OCI-LY7 (cell line): ENCODE data around the gene RAPGEF3. TPM values are rescaled to one million over a fixed set of nuclear protein-coding genes. Genes with fewer than 3 reads are reported as not detected.

Experiments
- BruUV-seq: library from RNA; stranded (reverse); fragments of 400-500 nt; replicated peaks from 2 replicates; lab custom pipeline; 2021; lab: Mats Ljungman, UMichigan
- CTCF ChIA-PET: fragments of 300-600 bp; sonication (Branson Sonifier 250); formaldehyde crosslinking; loops from one replicate; lab custom pipeline; 2022; ENCODE audit warnings: antibody characterized with exemption; ENCODE audit not compliant: unreplicated experiment; lab: Charles Lee
- POLR2A ChIA-PET: fragments of 300-600 bp; sonication (Branson Sonifier 250); formaldehyde crosslinking; loops from one replicate; lab custom pipeline; 2022; ENCODE audit warnings: antibody characterized with exemption; lab: Charles Lee
- DNase-seq: peaks from one replicate; pipeline ENCODE4 v3.0.0-alpha.2; 2015; ENCODE audit warnings: low spot score
- H2AFZ ChIP-seq: fragments of 200-600 bp; sonication (generic), shearing (Covaris generic); 2 replicates; pipeline ENCODE4 v1.6.1; 2014; ENCODE audit warnings: mild to moderate bottlenecking, antibody characterized with exemption, low read length, moderate library complexity
- H3K27ac ChIP-seq: fragments of 200-600 bp; sonication (generic); 2 replicates; pipeline ENCODE4 v1.5.1; 2014; ENCODE audit warnings: mixed run types, low read depth, mild to moderate bottlenecking, moderate library complexity, low read length, inconsistent platforms; ENCODE audit not compliant: poor library complexity, severe bottlenecking
- H3K36me3 ChIP-seq: fragments of 200-600 bp; sonication (generic); 2 replicates; pipeline ENCODE4 v1.6.1; 2014; ENCODE audit warnings: mild to moderate bottlenecking, antibody characterized with exemption, low read length, moderate library complexity, mixed read lengths; ENCODE audit not compliant: insufficient read depth
- H3K4me1 ChIP-seq: fragments of 200-600 bp; sonication (generic); 2 replicates; pipeline ENCODE4 v1.5.1; 2014; ENCODE audit warnings: mild to moderate bottlenecking, low read length; ENCODE audit not compliant: insufficient read depth, poor library complexity, severe bottlenecking
- H3K4me2 ChIP-seq: fragments of 200-600 bp; sonication (generic); 2 replicates; pipeline ENCODE4 v1.6.1; 2014; ENCODE audit warnings: mild to moderate bottlenecking, low read length
- H3K4me3 ChIP-seq: fragments of 200-600 bp; sonication (generic); 2 replicates; pipeline ENCODE4 v1.5.1; 2014; ENCODE audit warnings: mild to moderate bottlenecking, low read depth, low read length; ENCODE audit not compliant: poor library complexity, severe bottlenecking
- H3K79me2 ChIP-seq: fragments of 200-600 bp; sonication (generic); 2 replicates; pipeline ENCODE4 v1.6.1; 2016; ENCODE audit warnings: low read depth, mild to moderate bottlenecking, low read length, moderate library complexity, mixed read lengths; ENCODE audit not compliant: insufficient read depth
- H3K9me2 ChIP-seq: fragments of 200-600 bp; sonication (generic); 2 replicates; pipeline ENCODE4 v1.6.1; 2016; ENCODE audit warnings: mild to moderate bottlenecking, low read length, mixed read lengths; ENCODE audit not compliant: insufficient read depth
- H3K9me3 ChIP-seq: fragments of 200-600 bp; sonication (generic); 2 replicates; pipeline ENCODE4 v1.6.1; 2014; ENCODE audit warnings: mild to moderate bottlenecking, mixed run types, low read length, mixed read lengths
- H4K20me1 ChIP-seq: fragments of 200-600 bp; sonication (generic); 2 replicates; pipeline ENCODE4 v1.6.1; 2014; ENCODE audit warnings: mild to moderate bottlenecking, antibody characterized with exemption, low read length, moderate library complexity, mixed read lengths; ENCODE audit not compliant: insufficient read depth
- CTCF ChIP-seq: fragments of 200-600 bp; sonication (generic); conservative IDR thresholded peaks from 2 replicates; pipeline ENCODE4 v1.5.1; 2014; ENCODE audit warnings: mild to moderate bottlenecking, antibody characterized with exemption, low read length, moderate library complexity, mixed read lengths
- EZH2phosphoT487 ChIP-seq: fragments of 200-600 bp; sonication (generic); IDR thresholded peaks from 2 replicates; pipeline ENCODE4 v1.6.1; 2018; ENCODE audit warnings: low read depth, borderline replicate concordance, mild to moderate bottlenecking, mixed run types, antibody characterized with exemption, low read length, moderate library complexity, mixed read lengths
- intact Hi-C: fragments of 100-400 bp; cut with micrococcal nuclease; formaldehyde crosslinking; loops from one replicate; pipeline ENCODE4 v1.10.0; 2022; ENCODE audit not compliant: unreplicated experiment
- total RNA-seq, 2 experiments: library from RNA; depleted of rRNA in 1 of 2; stranded (reverse); fragments of >200 nt in 1 of 2; shearing (Covaris generic) in 1 of 2; gene quantifications; 2 replicates each; pipeline ENCODE4 v1.2.3, GENCODE V29; 2014 to 2022

The RAPGEF3 gene
- total RNA-seq, 2 experiments from 2014 or later, result 0.69 to 4.7 TPM

- Histone ChIP-seq H3K4me1 (peaks cover 44% of the 10 kb centered on the region), H3K4me2 (peak overlapping the region; percentile 95), H4K20me1 (0 out of 2 replicates have a peak, but pooled peaks cover 5% of the 10 kb centered on the region), H3K79me2 (peaks cover 37% of the 10 kb centered on the region), H3K9me2 (no peaks in the 10 kb centered on the region), H3K9me3 (no peaks in the 10 kb centered on the region), H3K36me3 (no peaks in the 10 kb centered on the region), H2AFZ (peak overlapping the region; percentile 53; the same call in 1 of the 2 replicates), H3K4me3 (peak overlapping the region; percentile 29), H3K27ac (peak overlapping the region; percentile 83)
- BruUV-seq, result no TSS peak
- POLR2A ChIA-PET, result interaction anchor here (0.6 to 0.9 kb wide), 2 partner anchors 23 to 171 kb away, joined by 3 read pairs; no protein-coding TSS in a partner anchor
- CTCF ChIA-PET, result no interaction called here
- TF ChIP-seq EZH2phosphoT487 (no peak), CTCF (no peak)
- no peak for DNase-seq
- intact Hi-C loops, result loop anchor here (5.0 kb wide), 1 partner anchor 253 kb away; the partner anchor contains the start of gene TMEM106C
Observed at GRCh38 chr12:47709237-47709636, 49.4 kb downstream of the RAPGEF3 start.

- Histone ChIP-seq H3K4me3 (peak overlapping the region; percentile 86), H3K79me2 (peaks cover 48% of the 10 kb centered on the region), H3K9me2 (no peaks in the 10 kb centered on the region), H3K9me3 (no peaks in the 10 kb centered on the region), H3K27ac (peak overlapping the region; percentile 83), H2AFZ (peak overlapping the region; percentile 53; the same call in 1 of the 2 replicates), H3K4me2 (peak overlapping the region; percentile 95), H3K36me3 (peaks cover 6% of the 10 kb centered on the region; the same call in 1 of the 2 replicates), H4K20me1 (0 out of 2 replicates have a peak, but pooled peaks cover 5% of the 10 kb centered on the region), H3K4me1 (peaks cover 54% of the 10 kb centered on the region)
- CTCF ChIA-PET, result interaction anchor here (1.1 to 1.8 kb wide), 3 partner anchors 34 to 110 kb away, joined by 3 to 6 read pairs (median 3); no protein-coding TSS in a partner anchor
- no TSS peak for BruUV-seq
- intact Hi-C loops, result loop anchor here (2.0 to 5.0 kb wide), 3 partner anchors 254 to 491 kb away; partner anchors contain the start of genes ASB8 and TMEM106C
- no peak for TF ChIP-seq CTCF
- TF ChIP-seq EZH2phosphoT487, result no peak
- DNase-seq, result peak; percentile 25
- POLR2A ChIA-PET, result interaction anchor here (0.6 to 3.1 kb wide), 9 partner anchors 10 to 113 kb away, joined by 3 to 10 read pairs (median 3); partner anchors contain the start of gene SLC48A1
Observed at GRCh38 chr12:47707905-47708543, 50.7 kb downstream of the RAPGEF3 start.
